HEK293T (cell line): ENCODE measurements around the gene VSX1.

ENCODE experiments used
- ARNT ChIP-seq: fragments of 450-650 bp; IDR thresholded peaks from 2 replicates; pipeline ENCODE4 v1.6.1; 2017; ENCODE audit warnings: mild to moderate bottlenecking
- BHLHE40 ChIP-seq: fragments of 450-650 bp; IDR thresholded peaks from 2 replicates; pipeline ENCODE4 v1.6.1; 2016; ENCODE audit warnings: mild to moderate bottlenecking, moderate library complexity, borderline replicate concordance
- ELF4 ChIP-seq: fragments of 450-650 bp; IDR thresholded peaks from 2 replicates; pipeline ENCODE4 v1.6.1; 2017; ENCODE audit warnings: antibody characterized with exemption
- FOXA1 ChIP-seq: fragments of 450-650 bp; IDR thresholded peaks from 2 replicates; pipeline ENCODE4 v1.6.1; 2016; ENCODE audit warnings: mild to moderate bottlenecking
- FOXK2 ChIP-seq: fragments of 450-650 bp; IDR thresholded peaks from 2 replicates; pipeline ENCODE4 v1.6.1; 2016; ENCODE audit warnings: mild to moderate bottlenecking
- FOXM1 ChIP-seq: fragments of 450-650 bp; IDR thresholded peaks from 2 replicates; pipeline ENCODE4 v1.6.1; 2017; ENCODE audit warnings: mild to moderate bottlenecking, borderline replicate concordance
- LEF1 ChIP-seq: fragments of 450-650 bp; IDR thresholded peaks from 2 replicates; pipeline ENCODE4 v1.6.1; 2017; ENCODE audit warnings: mild to moderate bottlenecking, borderline replicate concordance
- NFRKB ChIP-seq: fragments of 450-650 bp; IDR thresholded peaks from 2 replicates; pipeline ENCODE4 v1.6.1; 2016; ENCODE audit warnings: mild to moderate bottlenecking, moderate library complexity
- SP1 ChIP-seq: fragments of 450-650 bp; IDR thresholded peaks from 2 replicates; pipeline ENCODE4 v1.6.1; 2017
- SUZ12 ChIP-seq: fragments of 450-650 bp; IDR thresholded peaks from 2 replicates; pipeline ENCODE4 v1.6.1; 2016; ENCODE audit warnings: mild to moderate bottlenecking
- TARDBP ChIP-seq: fragments of 450-650 bp; IDR thresholded peaks from 2 replicates; pipeline ENCODE4 v1.6.1; 2016
- ZNF384 ChIP-seq: fragments of 450-650 bp; IDR thresholded peaks from 2 replicates; pipeline ENCODE4 v1.6.1; 2016
- TF ChIP-seq, protein P1 (sequence below): fragments of 450-650 bp; IDR thresholded peaks from 2 replicates; pipeline ENCODE4 v1.6.1; 2016

DNA sequence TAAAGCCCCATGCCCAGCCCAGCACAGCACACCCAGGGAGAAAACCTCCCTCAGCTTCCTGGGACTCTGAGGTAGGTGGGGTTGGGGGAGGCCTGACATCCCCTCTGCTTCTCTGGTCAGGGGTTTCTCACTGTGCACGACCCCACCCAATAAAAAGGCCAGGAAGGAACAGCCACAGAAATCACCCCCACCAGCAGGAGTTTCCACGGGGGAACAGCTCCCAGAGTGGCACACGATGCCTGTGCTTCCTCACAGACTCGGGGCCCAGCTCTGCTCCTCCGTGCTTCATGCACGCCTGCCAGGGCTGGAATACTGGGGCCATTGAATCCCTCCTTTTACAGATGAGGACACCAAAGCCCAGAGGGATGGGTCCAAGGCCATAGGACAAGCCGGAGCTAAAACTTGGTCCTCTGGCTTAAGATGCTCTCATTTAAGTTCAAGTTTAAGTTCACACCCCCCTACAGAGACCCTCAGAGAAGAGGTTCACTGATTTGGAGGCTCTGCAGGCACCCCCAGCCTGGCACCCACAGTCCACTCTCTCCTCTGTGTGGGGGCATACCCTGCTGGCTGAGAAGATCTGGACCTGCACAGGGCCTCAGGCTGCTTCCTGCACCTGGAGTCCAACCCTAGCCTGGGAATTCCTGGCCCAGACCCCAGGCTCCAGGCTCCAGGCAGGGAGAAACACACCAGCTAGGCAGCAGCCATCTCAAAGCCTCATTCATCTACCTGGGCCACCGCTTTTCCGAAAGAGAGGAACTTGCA, 38.3 kb downstream of the VSX1 start:
- TF ChIP-seq, protein P1, sequence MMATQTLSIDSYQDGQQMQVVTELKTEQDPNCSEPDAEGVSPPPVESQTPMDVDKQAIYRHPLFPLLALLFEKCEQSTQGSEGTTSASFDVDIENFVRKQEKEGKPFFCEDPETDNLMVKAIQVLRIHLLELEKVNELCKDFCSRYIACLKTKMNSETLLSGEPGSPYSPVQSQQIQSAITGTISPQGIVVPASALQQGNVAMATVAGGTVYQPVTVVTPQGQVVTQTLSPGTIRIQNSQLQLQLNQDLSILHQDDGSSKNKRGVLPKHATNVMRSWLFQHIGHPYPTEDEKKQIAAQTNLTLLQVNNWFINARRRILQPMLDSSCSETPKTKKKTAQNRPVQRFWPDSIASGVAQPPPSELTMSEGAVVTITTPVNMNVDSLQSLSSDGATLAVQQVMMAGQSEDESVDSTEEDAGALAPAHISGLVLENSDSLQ: no peak
- TF ChIP-seq TARDBP (no peak), SP1 (no peak), BHLHE40 (no peak), FOXA1 (no peak), NFRKB (no peak), FOXM1 (no peak), ZNF384 (no peak), ELF4 (no peak), SUZ12 (no peak), ARNT (no peak), FOXK2 (no peak), LEF1 (no peak)
